Smooth muscle cell (in vitro differentiated cells): ENCODE results near the gene MMP13. TPM values are rescaled to one million over a fixed set of nuclear protein-coding genes. Genes with fewer than 3 reads are reported as not detected.
A peak's percentile ranks its signal among the peaks of the same experiment; 100 is the strongest.
"Not testable (repeated sequence)": the region's sequence is repeated elsewhere in the genome, so short reads cannot be mapped to it uniquely, and the experiment has no call there.

Experiments used
- DNase-seq: peaks from one replicate; lab custom pipeline; 2025; ENCODE audit not compliant: unreplicated experiment; lab: John Stamatoyannopoulos, UW
- H2AFZ ChIP-seq: fragments of 200-600 bp; sonication (generic); 2 replicates; pipeline ENCODE4 v1.6.0; 2016; ENCODE audit warnings: antibody characterized with exemption, low read depth, mild to moderate bottlenecking
- H3F3A ChIP-seq: fragments of 200-600 bp; sonication (generic); 2 replicates; pipeline ENCODE4 v1.6.0; 2017; ENCODE audit warnings: antibody characterized with exemption, low read depth
- H3K27ac ChIP-seq: fragments of 200-600 bp; sonication (generic); 2 replicates; pipeline ENCODE4 v1.5.1; 2016; ENCODE audit warnings: low read depth, mild to moderate bottlenecking
- H3K27me3 ChIP-seq: fragments of 200-600 bp; sonication (generic); 2 replicates; pipeline ENCODE4 v1.6.1; 2016; ENCODE audit warnings: low read depth, mild to moderate bottlenecking
- H3K36me3 ChIP-seq: fragments of 200-600 bp; sonication (generic); 2 replicates; pipeline ENCODE4 v1.5.1; 2016; ENCODE audit warnings: low read depth
- H3K4me1 ChIP-seq: fragments of 200-600 bp; sonication (generic); 2 replicates; pipeline ENCODE4 v1.5.1; 2016; ENCODE audit warnings: low read depth
- H3K4me2 ChIP-seq: fragments of 200-600 bp; sonication (generic); 2 replicates; pipeline ENCODE4 v1.6.0; 2016; ENCODE audit warnings: mild to moderate bottlenecking
- H3K4me3 ChIP-seq: fragments of 200-600 bp; sonication (generic); 2 replicates; pipeline ENCODE4 v1.5.1; 2016; ENCODE audit warnings: mild to moderate bottlenecking
- H3K79me2 ChIP-seq: fragments of 200-600 bp; sonication (generic); 2 replicates; pipeline ENCODE4 v1.6.0; 2016; ENCODE audit warnings: low read depth, mild to moderate bottlenecking
- H3K9ac ChIP-seq: fragments of 200-600 bp; sonication (generic); 2 replicates; pipeline ENCODE4 v1.6.0; 2016; ENCODE audit warnings: low read depth
- H3K9me3 ChIP-seq: fragments of 200-600 bp; sonication (generic); replicated peaks from 2 replicates; pipeline ENCODE4 v1.5.1; 2016; ENCODE audit warnings: low read depth
- H4K20me1 ChIP-seq: fragments of 200-600 bp; sonication (generic); 2 replicates; pipeline ENCODE4 v1.6.0; 2016; ENCODE audit warnings: low read depth
- WGBS: methylation state at CpG from one replicate; pipeline ENCODE4 v1.1.7; 2016; ENCODE audit warnings: low lambda C conversion rate; 5-methylcytosine and 5-hydroxymethylcytosine counted together
- polyA plus RNA-seq: library from polyadenylated mRNA; unstranded; fragments of >200 nt; fragmentation: Nextera tagmentation; extraction: Ambion mirVana; gene quantifications from 2 replicates; pipeline ENCODE4 v1.2.1, GENCODE V29; 2016
- total RNA-seq: library from RNA; depleted of rRNA; stranded (reverse); fragments of >200 nt; gene quantifications from 2 replicates; pipeline ENCODE4 v1.2.3, GENCODE V29; 2014
- TF ChIP-seq, protein P1 (sequence below): fragments of 200-600 bp; sonication (generic); IDR thresholded peaks from 2 replicates; pipeline ENCODE4 v1.5.1; 2017; ENCODE audit warnings: borderline replicate concordance, mild to moderate bottlenecking, antibody characterized with exemption; ENCODE audit not compliant: insufficient read depth, poor library complexity, severe bottlenecking

MMP13 gene
- total and polyA plus RNA-seq, 2 experiments from 2014 or later: 0.72 to 2.0 TPM

DNA sequence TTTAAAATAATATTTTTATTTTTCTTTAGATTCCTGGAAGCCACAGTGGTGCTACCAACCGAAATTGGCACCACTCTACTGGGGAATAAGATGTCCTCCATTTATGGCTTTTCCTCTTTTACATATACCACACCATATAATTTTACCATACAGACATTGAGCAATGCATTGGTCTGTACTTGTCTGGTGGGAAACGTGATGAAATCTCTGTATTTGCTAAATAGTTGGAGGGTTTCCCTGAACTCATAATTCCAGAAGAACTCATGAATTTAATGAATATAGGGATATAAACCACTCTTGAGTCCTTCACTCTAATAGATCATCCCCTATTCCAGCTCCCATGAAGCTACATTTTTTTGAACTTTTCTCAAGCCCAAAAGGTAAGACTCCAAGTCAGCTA, 28.0 kb upstream of the MMP13 start:
- TF ChIP-seq, protein P1, sequence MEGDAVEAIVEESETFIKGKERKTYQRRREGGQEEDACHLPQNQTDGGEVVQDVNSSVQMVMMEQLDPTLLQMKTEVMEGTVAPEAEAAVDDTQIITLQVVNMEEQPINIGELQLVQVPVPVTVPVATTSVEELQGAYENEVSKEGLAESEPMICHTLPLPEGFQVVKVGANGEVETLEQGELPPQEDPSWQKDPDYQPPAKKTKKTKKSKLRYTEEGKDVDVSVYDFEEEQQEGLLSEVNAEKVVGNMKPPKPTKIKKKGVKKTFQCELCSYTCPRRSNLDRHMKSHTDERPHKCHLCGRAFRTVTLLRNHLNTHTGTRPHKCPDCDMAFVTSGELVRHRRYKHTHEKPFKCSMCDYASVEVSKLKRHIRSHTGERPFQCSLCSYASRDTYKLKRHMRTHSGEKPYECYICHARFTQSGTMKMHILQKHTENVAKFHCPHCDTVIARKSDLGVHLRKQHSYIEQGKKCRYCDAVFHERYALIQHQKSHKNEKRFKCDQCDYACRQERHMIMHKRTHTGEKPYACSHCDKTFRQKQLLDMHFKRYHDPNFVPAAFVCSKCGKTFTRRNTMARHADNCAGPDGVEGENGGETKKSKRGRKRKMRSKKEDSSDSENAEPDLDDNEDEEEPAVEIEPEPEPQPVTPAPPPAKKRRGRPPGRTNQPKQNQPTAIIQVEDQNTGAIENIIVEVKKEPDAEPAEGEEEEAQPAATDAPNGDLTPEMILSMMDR: no peak
- no peaks in the 10 kb centered on the region for H3K79me2 ChIP-seq
- H3K27me3 ChIP-seq: no peaks in the 10 kb centered on the region
- H3K9me3 ChIP-seq: no peaks in the 10 kb centered on the region
- H4K20me1 ChIP-seq: no peaks in the 10 kb centered on the region
- no peak overlapping the region for H3K4me3 ChIP-seq
- WGBS: 92% methylated on average over 2 of the region's 2 CpGs
- H3K4me2 ChIP-seq: no peak overlapping the region
- H2AFZ ChIP-seq: no peak overlapping the region
- H3K4me1 ChIP-seq: no peaks in the 10 kb centered on the region
- no peak for DNase-seq
- no peak overlapping the region for H3K9ac ChIP-seq
- H3F3A ChIP-seq: peaks cover 4% of the 10 kb centered on the region
- no peaks in the 10 kb centered on the region for H3K36me3 ChIP-seq
- no peak overlapping the region for H3K27ac ChIP-seq

DNA sequence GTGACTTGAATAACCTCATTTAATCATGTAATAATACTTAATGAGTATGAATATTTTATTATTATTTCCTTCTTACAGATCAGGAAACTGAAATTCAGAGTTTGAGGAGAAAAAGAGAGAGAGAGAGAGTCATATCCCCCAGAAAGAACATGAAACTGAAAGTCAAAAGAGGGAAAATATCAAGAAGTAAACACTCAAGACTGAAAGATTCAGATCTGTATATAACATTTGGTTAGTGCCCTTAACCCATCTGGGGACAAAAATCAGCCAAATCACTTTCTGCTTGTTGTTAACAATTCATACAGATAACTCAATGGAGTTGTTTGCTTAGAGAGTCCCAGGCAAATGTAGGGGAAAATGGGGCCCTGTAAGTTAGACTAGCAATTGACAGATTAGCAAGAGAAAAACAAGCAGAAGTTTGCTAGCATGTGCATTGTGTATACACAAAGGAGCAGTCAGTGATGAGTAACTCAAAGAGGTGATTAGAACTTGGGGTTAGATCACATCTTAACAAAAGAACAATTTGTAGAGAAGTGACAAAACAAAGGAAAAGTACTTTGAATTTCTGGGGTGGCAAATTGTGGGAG, 25.9 kb upstream of the MMP13 start:
- Histone ChIP-seq H3K4me2 (no peak overlapping the region), H3K4me3 (no peak overlapping the region), H3K36me3 (no peaks in the 10 kb centered on the region), H3K4me1 (no peaks in the 10 kb centered on the region), H4K20me1 (no peaks in the 10 kb centered on the region), H3F3A (peaks cover 3% of the 10 kb centered on the region), H3K9me3 (no peaks in the 10 kb centered on the region), H3K79me2 (no peaks in the 10 kb centered on the region), H3K27ac (no peak overlapping the region), H3K27me3 (no peaks in the 10 kb centered on the region), H2AFZ (peak overlapping the region; percentile 56), H3K9ac (no peak overlapping the region)
- TF ChIP-seq, protein P1: no peak
- DNase-seq: no peak

DNA sequence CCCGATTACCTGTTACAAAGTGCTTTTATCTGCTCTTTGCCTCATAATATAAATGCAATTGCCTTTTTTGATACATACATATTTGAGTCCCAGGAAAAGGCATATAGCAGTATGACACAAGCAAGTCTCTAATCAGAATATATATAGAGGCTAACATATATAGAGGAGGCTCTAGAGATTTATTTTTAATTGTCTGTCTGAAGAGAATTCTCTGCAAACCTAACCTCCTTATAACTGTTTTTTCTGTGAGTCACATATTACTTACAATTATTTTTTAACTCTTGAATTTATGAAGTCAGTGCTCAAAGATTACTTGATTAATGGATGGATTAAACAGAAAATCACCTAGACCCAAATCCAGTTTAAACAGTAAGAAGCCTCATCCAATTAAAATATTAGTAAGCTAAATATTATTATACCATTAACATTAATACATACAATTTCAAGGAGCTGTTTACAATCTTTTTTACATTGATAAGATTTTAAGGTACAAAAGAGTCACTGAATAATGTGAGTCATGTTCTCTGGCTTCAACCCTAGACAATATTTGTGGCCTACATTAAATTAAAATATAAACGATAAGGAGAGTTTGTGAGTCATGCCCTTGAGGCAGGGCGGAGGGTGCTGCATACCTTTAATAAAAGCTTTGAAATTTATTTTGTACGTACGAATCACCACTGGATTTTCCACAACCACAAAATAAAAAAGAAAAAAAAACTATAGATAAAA, 19.2 kb upstream of the MMP13 start:
- WGBS: 64% methylated on average over 5 of the region's 5 CpGs
- Histone ChIP-seq H3K27me3 (no peaks in the 10 kb centered on the region), H3K4me3 (no peak overlapping the region), H3K9ac (no peak overlapping the region), H3K79me2 (no peaks in the 10 kb centered on the region), H2AFZ (no peak overlapping the region), H3K4me2 (peak overlapping the region; percentile 60), H3K27ac (peak overlapping the region; percentile 19), H3K4me1 (no peaks in the 10 kb centered on the region), H3F3A (no peaks in the 10 kb centered on the region), H3K9me3 (no peaks in the 10 kb centered on the region), H4K20me1 (no peaks in the 10 kb centered on the region), H3K36me3 (no peaks in the 10 kb centered on the region)
- no peak for DNase-seq
- TF ChIP-seq, protein P1: no peak

DNA sequence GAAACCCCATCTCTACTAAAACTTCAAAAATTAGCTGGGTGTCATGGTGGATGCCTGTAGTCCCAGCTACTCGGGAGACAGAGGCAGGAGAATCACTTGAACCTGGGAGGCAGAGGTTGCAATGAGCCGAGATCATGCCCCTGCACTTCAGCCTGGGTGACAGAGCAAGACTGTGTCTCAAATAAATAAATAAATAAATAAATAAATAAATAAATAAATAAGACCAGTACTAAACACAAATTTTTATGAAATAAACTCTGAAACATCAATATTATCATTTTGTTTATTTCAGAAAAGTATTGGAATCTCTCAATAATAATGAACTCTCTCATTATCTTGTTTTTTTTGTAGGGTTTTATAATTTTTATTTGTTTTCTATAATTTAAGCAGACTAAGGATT, 18.2 kb upstream of the MMP13 start:
- H3K9ac ChIP-seq, H3K36me3 ChIP-seq, H3K27me3 ChIP-seq, H3K9me3 ChIP-seq, DNase-seq, H3K4me1 ChIP-seq, H2AFZ ChIP-seq, H3F3A ChIP-seq, H3K4me2 ChIP-seq, H4K20me1 ChIP-seq, H3K4me3 ChIP-seq, H3K27ac ChIP-seq, H3K79me2 ChIP-seq: not testable (repeated sequence)
- 92% methylated on average over 2 of the region's 2 CpGs for WGBS
